ENCODE measurements around the gene SLC6A11.

Gene SLC6A11

DNA sequence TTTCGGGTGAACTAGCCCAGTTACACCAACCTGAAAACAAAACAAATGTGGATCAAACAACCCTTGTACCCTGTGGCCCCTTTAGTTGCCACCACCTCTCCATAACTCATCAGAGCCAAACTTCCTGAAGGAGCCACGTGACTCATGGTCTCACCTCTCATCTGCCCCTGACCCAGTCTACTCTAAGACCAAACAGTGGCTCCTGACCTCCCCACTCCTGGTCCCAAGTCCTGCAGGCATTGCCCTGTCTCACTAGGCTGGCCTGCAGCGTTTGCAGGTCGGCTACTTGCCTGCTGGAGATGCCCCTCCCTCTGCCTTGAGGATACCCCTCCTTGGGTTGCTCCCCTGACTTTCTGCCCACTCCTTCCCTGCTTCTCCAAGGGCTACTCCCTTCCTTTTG, 23.1 kb downstream of the SLC6A11 start:
- DNase-seq (ENCODE audit: low spot score), result no peak
- TF ChIP-seq, protein P1, sequence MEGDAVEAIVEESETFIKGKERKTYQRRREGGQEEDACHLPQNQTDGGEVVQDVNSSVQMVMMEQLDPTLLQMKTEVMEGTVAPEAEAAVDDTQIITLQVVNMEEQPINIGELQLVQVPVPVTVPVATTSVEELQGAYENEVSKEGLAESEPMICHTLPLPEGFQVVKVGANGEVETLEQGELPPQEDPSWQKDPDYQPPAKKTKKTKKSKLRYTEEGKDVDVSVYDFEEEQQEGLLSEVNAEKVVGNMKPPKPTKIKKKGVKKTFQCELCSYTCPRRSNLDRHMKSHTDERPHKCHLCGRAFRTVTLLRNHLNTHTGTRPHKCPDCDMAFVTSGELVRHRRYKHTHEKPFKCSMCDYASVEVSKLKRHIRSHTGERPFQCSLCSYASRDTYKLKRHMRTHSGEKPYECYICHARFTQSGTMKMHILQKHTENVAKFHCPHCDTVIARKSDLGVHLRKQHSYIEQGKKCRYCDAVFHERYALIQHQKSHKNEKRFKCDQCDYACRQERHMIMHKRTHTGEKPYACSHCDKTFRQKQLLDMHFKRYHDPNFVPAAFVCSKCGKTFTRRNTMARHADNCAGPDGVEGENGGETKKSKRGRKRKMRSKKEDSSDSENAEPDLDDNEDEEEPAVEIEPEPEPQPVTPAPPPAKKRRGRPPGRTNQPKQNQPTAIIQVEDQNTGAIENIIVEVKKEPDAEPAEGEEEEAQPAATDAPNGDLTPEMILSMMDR (IDR thresholded peaks at IDR 0.05; ENCODE audit: extremely low read depth, missing control alignments), result no peak

DNA sequence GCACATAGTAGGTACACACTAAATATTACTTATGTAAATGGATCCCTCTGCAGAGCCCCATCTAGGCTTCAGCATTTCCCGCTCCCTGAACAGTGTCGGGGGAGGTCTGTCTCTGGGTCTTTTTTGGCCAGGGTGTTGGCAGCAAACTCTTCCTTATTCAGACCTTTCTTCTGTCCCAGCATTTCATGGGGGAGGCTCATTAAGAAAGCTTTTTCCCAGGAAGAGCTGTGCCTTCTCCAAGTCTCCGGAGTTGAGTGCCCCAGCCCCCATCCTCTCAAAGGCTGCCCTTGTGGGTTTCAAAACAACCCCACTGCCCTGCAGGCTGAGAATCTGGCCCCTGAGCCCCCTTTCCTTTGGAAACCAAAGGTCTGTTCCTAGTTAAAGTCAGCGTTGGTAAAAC, 25.1 kb downstream of the SLC6A11 start:
- TF ChIP-seq, protein P1 (IDR thresholded peaks at IDR 0.05; ENCODE audit: extremely low read depth, missing control alignments), result no peak
- DNase-seq (ENCODE audit: low spot score), result no peak

DNA sequence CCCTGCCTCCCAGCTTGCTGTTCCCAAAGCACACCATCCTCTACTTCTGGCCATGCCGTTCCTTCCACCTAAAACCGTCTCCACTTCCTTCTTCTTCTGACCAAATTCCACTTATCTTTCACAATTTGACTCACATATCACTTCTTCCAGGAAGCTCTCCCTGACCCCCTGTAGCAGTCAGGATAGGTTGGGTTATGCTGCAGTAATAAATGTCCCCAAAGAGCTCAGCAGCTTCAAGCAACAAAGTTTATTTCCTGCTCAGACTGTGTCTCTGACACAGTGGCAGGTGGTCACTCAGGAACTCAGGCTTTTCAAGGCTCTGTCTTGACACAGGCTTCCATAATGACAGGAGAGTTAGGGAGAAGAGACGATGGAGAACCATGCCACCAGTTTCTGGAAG, 27.4 kb downstream of the SLC6A11 start:
- no peak for DNase-seq (ENCODE audit: low spot score)

DNA sequence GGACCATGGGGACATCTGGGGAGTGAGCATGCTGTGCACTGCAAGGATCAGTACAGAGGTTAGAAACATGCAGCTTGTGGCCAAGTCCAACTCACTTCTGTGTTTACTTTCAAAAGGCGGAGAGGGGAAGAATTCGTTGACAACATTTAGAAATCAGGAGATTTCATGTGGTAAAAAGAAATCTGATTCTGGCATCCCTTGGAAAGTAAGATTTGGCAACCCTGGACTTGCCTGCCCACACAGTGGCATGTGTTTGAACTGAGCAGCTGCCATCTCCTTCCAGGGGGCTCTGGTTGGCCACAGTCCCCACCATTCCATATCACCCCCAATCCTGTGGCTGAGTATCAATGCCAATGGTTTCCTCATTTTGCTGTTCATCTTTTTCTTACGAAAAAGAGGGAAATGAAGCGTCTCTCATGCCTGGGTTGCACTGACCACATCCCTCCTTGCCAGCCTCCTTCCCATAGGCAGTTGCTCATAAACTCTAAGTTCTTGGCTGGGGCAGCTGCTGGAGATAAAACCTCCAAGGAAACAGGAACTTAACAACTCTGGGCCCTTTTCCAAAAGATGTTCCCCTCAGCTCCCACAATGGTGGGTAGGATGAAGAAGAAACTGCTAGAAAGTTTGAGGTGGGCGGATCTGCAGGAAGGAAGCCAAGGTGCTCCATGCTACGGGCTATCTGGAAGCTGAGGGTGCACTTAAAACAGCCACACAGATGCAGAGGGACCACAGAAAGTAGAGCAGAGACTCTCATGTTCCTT, 29.2 kb downstream of the SLC6A11 start:
- DNase-seq (ENCODE audit: low spot score), result no peak
- TF ChIP-seq, protein P1 (IDR thresholded peaks at IDR 0.05; ENCODE audit: extremely low read depth, missing control alignments), result no peak

More for the DNA sequence above, 27.4 kb downstream of the SLC6A11 start:
- TF ChIP-seq, protein P1 (IDR thresholded peaks at IDR 0.05; ENCODE audit: extremely low read depth, missing control alignments), result no peak

DNA sequence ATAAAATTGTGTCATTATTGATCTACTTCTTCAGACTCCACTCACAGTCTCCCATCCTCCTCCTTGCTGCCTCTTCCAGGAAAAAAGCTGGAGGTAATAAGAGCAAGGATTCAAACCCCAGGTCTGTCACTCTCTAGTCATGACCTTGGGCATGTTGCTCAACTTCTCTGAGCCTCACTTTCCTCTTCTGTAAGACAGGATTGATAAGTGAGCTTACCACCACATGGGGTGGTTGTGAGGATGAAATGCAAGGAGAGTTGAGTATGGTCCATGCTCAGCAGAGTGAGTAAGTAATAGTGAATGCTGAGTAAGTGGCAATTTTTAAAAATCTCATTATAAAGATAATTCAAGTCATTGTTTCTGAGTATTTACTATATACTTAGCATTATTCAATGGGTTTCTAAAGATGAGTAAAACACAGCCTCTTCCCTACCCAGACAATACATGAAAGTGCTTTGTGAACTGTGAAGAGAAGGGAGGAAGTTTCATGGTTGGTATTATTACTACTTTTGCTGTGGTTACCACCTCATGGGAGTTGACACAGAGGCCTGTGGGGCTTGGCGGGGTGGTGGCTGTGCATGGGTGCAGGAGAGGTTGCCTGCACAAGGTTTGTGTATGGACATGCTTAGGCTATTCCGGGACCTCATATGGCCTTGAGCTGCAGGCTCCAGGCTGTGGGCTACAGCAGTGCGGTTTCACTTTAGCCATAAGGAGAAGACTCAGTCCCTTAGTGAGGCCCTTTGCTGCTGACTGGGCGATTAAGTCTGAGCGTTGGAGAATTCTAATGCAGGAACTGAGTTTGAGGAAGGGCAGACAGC, 30.0 kb downstream of the SLC6A11 start:
- DNase-seq (ENCODE audit: low spot score), result no peak
- TF ChIP-seq, protein P1 (IDR thresholded peaks at IDR 0.05; ENCODE audit: extremely low read depth, missing control alignments), result no peak

DNA sequence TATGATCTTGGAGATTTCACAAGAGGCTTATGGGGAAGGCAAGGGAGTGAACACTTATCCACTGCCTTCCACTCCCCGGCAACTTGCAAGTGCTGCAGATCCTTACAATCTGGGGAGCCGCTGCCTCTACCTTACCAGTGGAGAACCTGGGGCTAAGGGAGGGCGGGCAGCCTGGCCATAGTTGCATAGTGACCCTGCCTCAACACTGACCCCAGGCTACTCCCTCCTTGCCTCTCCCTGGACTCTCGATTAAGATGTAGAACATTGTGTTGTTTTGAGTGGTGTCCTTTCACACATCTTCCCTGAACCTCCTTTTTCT, 30.6 kb downstream of the SLC6A11 start:
- no peak for DNase-seq (ENCODE audit: low spot score)
- TF ChIP-seq, protein P1 (IDR thresholded peaks at IDR 0.05; ENCODE audit: extremely low read depth, missing control alignments), result no peak

DNA sequence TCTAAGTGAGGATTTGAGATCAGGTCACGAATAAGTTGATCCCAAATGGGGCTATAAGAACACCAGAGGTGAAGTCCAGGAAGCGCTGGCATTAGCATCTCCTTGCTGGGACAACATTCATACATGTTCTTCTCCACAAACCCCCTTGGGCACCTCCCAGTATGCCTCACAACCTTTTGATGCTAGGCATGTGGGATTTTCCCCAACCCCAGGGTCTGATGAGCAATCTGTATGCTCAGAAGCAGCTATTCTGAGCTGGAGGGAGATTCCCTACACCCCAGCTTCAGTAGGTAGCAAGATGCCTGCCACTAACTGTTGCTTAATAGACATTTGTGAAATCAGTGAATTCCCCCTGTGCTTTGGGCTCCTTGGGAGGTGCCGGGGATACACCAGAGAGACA, 32.2 kb downstream of the SLC6A11 start:
- DNase-seq (ENCODE audit: low spot score), result no peak

More for the DNA sequence above, 32.2 kb downstream of the SLC6A11 start:
- TF ChIP-seq, protein P1 (IDR thresholded peaks at IDR 0.05; ENCODE audit: extremely low read depth, missing control alignments), result no peak
